ENCODE measurements around the gene PHLPP2.
"Not testable (repeated sequence)": the region's sequence is repeated elsewhere in the genome, so short reads cannot be mapped to it uniquely, and the experiment has no call there.

PHLPP2 gene

DNA sequence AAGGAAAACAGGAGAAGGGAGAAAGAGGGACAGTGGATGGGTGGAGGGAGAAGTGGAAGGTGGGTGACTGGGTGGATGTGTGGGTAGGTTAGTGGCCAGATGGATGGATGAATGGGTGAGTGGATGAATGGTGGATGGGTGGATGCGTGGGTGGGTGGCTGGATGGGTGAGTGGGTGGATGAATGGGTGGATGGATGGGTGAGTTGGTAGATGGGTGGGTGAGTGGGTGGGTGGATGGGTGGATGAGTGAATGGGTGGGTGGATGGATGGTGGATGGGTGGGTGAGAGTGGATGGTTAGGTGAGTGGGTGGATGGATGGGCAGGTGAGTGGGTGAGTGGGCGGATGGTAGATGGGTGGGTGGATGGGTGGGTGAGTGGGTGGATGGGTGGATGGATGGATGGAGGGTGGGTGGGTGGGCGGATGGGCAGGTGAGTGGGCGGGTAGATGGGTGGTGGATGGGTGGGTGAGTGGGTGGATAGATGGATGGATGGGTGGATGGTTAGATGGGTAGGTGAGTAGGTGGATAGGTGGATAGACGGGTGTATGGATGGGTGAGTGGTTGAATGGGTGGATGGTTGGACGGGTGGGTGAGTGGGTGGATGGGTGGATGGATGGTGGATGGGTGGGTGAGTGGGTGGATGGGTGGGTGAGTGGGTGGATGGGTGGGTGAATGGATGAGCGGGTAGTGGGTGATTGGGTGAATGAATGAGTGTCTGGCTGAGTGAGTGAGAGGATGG, 99.2 kb downstream of the PHLPP2 start:
- no peak for DNase-seq (ENCODE audit: low read depth in 2 of 3, low spot score in 2 of 3)

DNA sequence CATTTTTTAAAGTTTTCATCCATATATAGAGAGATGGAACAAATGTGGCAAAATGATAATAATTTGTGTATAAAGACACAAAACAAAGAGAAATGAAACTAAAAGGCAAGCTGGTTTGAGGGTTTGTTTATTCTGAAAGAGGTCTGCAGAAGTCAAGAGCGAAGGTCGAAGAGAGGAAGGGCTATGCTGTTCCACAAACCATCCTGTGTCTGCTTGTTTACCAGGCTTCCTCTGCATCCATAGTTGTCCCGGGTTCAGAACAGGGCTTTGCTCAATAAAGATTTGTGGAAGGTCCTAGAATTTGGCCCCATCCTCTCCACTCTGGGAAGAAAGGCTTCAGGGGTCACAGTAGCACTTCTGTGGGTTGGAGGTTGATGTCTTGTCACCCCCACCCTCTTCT, 100.9 kb downstream of the PHLPP2 start:
- no peak for DNase-seq (ENCODE audit: low read depth in 2 of 3, low spot score in 2 of 3)

DNA sequence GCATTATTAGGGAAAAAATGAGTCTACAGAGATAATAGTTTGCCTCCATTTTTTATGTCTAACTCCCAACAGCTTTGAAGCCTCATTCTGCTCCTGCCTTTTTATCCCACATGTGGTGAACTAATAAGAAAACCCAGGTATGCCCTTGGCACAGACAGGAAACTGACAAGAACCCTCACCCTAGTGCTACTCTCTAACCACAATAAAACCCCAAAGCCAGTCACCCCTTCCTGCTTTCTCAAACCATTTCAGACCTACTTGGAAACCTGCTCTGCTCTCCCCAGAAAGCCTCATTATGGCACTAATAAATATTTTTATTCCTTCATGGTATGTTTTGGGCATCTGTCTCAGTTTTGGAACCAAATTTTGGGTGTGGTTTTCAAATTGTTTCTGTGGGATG, 102.4 kb downstream of the PHLPP2 start:
- no peak for DNase-seq (ENCODE audit: low read depth in 2 of 3, low spot score in 2 of 3)

DNA sequence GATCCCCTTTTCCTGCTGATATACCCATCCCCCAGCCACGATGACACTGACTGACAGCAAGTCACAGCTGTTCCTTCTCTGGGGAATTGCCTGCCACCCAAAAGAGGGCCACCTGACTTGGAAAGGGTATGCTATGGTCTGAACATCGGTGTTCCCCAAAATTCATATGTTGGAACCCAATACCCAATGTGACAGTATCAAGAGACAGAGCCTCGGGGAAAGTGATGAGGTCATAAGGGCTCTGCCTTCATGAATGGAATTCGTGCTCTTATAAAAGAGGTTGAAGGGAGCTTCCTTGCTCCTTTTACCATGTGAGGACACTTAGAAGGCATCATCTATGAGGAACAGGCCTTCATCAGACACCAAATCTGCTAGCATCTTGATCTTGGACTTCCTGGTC, 106.1 kb downstream of the PHLPP2 start:
- DNase-seq (ENCODE audit: low read depth in 2 of 3, low spot score in 2 of 3), result no peak

DNA sequence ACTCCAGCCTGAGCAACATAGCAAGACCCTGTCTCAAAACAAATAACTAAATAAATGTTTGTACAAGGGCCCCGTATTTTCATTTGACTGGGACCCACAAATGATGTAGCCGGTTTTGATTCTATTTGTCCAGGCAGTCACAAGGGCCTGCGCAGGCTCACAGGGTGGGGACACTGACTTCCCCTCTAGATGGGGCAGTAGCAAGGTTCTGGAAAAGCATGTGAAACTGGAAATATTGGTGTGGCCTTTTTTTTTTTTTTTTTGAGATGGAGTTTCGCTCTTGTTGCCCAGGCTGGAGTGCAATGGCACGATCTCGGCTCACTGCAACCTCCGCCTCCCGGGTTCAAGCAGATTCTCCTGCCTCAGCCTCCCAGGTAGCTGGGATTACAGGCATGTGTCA, 109.5 kb downstream of the PHLPP2 start:
- not testable (repeated sequence) for DNase-seq (ENCODE audit: low read depth in 2 of 3, low spot score in 2 of 3)

DNA sequence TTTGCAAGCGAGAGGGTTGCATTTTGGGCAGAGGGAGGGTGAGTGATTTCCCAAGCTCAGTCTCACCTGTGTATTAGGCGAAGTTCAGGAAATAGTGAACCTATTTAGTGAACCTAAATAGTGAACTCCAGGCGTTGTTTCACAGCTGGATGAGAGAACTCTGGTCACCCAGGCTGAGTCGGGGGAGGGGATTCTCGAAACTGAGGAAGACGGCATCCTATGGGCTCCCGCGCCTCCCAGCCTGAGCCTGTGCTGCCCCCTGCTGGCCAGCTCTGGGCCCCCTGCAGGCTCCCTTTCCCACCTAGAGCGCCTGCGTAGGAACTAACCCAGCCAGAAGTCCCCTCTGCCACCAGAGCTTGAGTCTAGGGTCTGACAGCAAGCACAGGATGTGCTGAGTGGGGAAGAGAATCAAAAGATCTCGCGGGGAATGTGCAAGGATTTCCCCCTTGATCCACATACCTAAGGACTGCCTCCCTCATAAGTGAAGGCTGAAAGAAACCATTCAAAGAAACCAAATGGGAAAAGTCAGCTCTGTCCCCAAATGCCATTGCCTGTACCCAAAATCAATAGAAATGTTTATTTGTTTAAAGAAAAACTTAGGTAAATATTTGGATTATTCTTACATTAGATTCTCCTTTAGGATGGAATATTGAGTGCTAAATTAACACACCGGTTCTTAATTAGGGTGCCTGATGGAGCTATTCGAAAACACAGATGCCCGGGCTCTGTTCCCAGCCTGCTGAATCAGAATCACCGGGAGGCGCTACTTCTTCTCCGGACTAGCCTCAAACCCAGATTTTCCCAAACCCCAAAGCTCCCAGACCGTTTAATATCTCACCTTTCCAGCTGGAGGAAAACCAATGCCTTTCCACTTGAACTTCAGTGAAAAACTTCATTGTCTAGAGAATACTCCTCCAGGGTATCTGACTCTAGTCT, 113.3 kb downstream of the PHLPP2 start:
- DNase-seq (ENCODE audit: low read depth in 2 of 3, low spot score in 2 of 3), result peak; percentile 56 to 83 (median 79)

DNA sequence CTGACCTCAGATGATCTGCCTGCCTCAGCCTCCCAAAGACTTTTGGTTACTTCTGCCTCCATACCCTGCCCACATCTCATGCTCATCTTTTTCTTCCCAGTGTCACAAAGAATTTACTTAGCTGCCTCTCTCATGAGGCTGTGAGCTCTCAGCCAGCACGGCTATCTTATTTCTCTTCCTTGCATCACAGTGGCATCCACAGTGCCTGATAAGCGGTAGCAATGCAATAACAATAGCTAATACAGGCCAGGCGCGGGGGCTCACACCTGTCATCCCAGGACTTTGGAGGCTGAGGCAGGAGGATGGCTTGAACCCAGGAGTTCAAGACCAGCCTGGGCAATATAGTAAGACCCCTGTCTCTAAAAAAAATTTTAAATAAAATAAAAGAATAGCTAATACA, 114.1 kb downstream of the PHLPP2 start:
- DNase-seq (ENCODE audit: low read depth in 2 of 3, low spot score in 2 of 3), result no peak

DNA sequence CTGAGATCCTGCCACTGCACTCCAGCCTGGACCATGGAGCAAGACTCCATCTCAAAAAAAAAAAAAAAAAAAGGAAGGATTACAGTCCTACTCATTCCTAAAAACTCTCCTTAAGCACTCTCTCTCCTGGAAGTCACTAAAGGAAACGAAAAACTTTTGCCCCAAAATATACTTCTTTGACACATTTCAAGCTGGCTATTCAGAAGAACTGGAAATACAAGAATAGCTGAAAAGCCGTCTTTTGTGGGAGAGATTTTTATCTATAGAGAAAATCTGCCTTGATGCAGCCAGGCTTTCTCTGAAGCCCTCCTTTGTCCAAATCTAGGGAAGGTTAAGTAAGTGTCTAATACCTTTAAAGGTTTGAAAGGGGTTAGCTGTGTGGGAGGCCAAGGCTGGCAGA, 115.4 kb downstream of the PHLPP2 start:
- no peak for DNase-seq (ENCODE audit: low read depth in 2 of 3, low spot score in 2 of 3)

DNA sequence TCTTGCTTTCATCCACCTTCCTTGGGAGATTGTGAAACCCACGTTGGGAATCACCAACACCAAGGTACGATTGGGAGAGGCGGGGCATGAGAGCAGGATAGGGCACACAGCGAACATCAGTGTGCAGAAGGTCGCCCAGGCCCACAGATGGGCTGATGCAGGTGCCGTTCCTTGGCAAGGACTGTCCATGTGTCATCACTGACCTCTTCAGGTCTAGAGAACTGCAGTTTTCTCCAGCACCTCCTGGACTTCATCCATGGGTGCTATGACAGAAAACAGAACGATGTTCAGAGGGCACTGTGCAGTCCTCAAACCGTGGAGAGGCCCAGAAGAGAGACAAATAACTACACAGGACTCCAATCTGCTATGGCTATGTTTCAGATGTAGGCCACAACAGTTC, 123.7 kb downstream of the PHLPP2 start:
- DNase-seq (ENCODE audit: low read depth in 2 of 3, low spot score in 2 of 3), result no peak

DNA sequence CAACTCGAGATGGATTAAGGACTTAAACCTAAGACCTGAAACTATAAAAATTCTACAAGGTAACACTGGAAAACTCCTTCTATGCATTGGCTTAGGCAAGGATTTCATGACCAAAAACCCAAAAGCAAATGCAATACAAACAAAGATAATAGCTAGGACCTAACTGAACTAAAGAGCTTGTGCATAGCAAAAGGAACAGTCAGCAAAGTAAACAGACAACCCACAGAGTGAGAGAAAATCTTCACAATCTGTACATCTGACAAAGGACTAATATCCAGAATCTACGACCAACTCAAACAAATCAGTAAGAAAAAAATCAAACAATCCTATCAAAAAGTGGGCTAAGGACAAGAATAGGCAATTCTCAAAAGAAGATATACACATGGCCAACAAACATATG, 126.1 kb downstream of the PHLPP2 start:
- not testable (repeated sequence) for DNase-seq (ENCODE audit: low read depth in 2 of 3, low spot score in 2 of 3)

DNA sequence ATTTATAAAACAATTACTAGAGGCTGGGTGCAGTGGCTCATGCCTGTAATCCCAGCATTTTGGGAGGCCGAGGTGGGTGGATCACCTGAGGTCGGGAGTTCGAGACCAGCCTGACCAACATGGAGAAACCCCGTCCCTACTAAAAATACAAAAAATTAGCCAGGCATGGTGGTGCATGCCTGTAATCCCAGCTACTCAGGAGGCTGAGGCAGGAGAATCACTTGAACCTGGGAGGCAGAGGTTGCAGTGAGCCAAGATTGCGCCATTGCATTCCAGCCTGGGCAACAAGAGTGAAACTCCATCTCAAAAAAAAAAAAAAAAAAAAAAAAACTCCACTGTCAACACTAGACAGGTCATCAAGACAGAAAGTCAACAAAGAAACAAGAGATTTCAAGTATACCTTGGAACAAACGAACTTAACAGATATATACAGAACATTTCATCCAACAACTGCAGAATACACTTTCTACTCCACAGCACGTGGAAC, 129.1 kb downstream of the PHLPP2 start:
- not testable (repeated sequence) for DNase-seq (ENCODE audit: low read depth in 2 of 3, low spot score in 2 of 3)

All from activated CD8-positive, alpha-beta memory T cell treated with anti-CD3 and anti-CD28 coated beads for 48 hours (primary cell).